Right renal pelvis (tissue), 4 donors: Measurements from ENCODE around the gene NFKBIB. TPM values are rescaled to one million over a fixed set of nuclear protein-coding genes. Genes with fewer than 3 reads are reported as not detected.
"Not testable (repeated sequence)": the region's sequence is repeated elsewhere in the genome, so short reads cannot be mapped to it uniquely, and the experiment has no call there.

ENCODE experiments used
- DNase-seq, 4 donors: peaks; one replicate each; pipeline ENCODE4 v3.0.0-alpha.2; 2013; ENCODE audit warnings: low read depth in 4 of 4, low spot score in 3 of 4, missing footprints in 1 of 4
- polyA plus RNA-seq, 4 donors: library from polyadenylated mRNA; unstranded; fragments of 120-200 nt; gene quantifications; one replicate each; pipeline ENCODE4 v1.2.1, GENCODE V29; 2013; ENCODE audit not compliant: insufficient read length in 4 of 4

NFKBIB gene
- polyA plus RNA-seq, 4 donors, result 8.1 to 11.6 (median 8.8) TPM

GRCh38 chr19:38873400-38873799 lies 26.4 kb upstream of the NFKBIB start:
- not testable (repeated sequence) for DNase-seq

GRCh38 chr19:38875656-38876395 lies 23.9 kb upstream of the NFKBIB start:
- no peak for DNase-seq

GRCh38 chr19:38877781-38878574 lies 21.8 kb upstream of the NFKBIB start, which contains the start of gene RINL:
Gene RINL, minus strand, starts transcription at chr19:38878275. Its CDS starts 1,533 bp downstream, at chr19:38876742.
- no peak for DNase-seq

- DNase-seq, result no peak
Measured at GRCh38 chr19:38878575-38879399, 21.0 kb upstream of the NFKBIB start.

GRCh38 chr19:38879400-38879751 lies 20.4 kb upstream of the NFKBIB start:
- DNase-seq, result no peak

- no peak for DNase-seq
Measured at GRCh38 chr19:38880076-38880881, 19.5 kb upstream of the NFKBIB start.

GRCh38 chr19:38880882-38881609 lies 18.7 kb upstream of the NFKBIB start:
- no peak for DNase-seq

GRCh38 chr19:38883286-38883685 lies 16.5 kb upstream of the NFKBIB start:
- no peak for DNase-seq

GRCh38 chr19:38884691-38885090 lies 15.1 kb upstream of the NFKBIB start:
- not testable (repeated sequence) for DNase-seq

- no peak for DNase-seq
Measured at GRCh38 chr19:38888876-38889275, 10.9 kb upstream of the NFKBIB start.

- DNase-seq, result no peak
Measured at GRCh38 chr19:38889803-38890202, 10.0 kb upstream of the NFKBIB start.

GRCh38 chr19:38890686-38891085 lies 9.1 kb upstream of the NFKBIB start:
- DNase-seq, result no peak

GRCh38 chr19:38891771-38892170 lies 8.0 kb upstream of the NFKBIB start:
- no peak for DNase-seq

- no peak for DNase-seq
Measured at GRCh38 chr19:38892841-38893240, 6.9 kb upstream of the NFKBIB start.

GRCh38 chr19:38893341-38893771 lies 6.4 kb upstream of the NFKBIB start:
- DNase-seq, result no peak

GRCh38 chr19:38894968-38895367 lies 4.8 kb upstream of the NFKBIB start:
- DNase-seq, result no peak

GRCh38 chr19:38898788-38899446 lies 852 bp upstream of the NFKBIB start:
- DNase-seq, result no peak

- peak in 1 of 4 donors; percentile 59 for DNase-seq
Measured at GRCh38 chr19:38900202-38900629, 447 bp downstream of the NFKBIB start.

GRCh38 chr19:38900743-38901190 lies 998 bp downstream of the NFKBIB start:
- DNase-seq, result no peak
